HEK293 (cell line): Measurements from ENCODE around the gene HOXA10.

Source experiments
- CTCF ChIA-PET: fragments of 350-600 bp; formaldehyde crosslinking; extraction: SDS; loops from one replicate; lab custom pipeline; 2021; ENCODE audit warnings: antibody characterized with exemption; lab: Yijun Ruan, JAX
- POLR2A ChIA-PET: fragments of 300-600 bp; formaldehyde crosslinking; extraction: SDS; loops from one replicate; lab custom pipeline; 2020; ENCODE audit warnings: antibody characterized with exemption, inconsistent platforms; lab: Yijun Ruan, JAX
- H3K27ac ChIP-seq: fragments of 200-500 bp; sonication (Bioruptor generic); 2 replicates; pipeline ENCODE4 v1.5.1; 2014; ENCODE audit warnings: low read depth, low read length, control low read depth, inconsistent platforms; ENCODE audit errors: extremely low read depth
- H3K36me3 ChIP-seq, 2 experiments: fragments of 200-500 bp in 1 of 2; sonication (Bioruptor generic) in 1 of 2; 1 replicate in 1 of 2; 2 replicates in 1 of 2; pipeline ENCODE4 v1.5.1; 2014 to 2017; ENCODE audit warnings: inconsistent platforms in 2 of 2, low read length in 2 of 2; ENCODE audit not compliant: control insufficient read depth in 2 of 2, insufficient read depth in 1 of 2
- H3K4me1 ChIP-seq: fragments of 200-500 bp; sonication (Bioruptor generic); 2 replicates; pipeline ENCODE4 v1.5.1; 2014; ENCODE audit warnings: mild to moderate bottlenecking, low read length, inconsistent platforms; ENCODE audit not compliant: control insufficient read depth, insufficient read depth
- H3K4me3 ChIP-seq: 2 replicates; pipeline ENCODE4 v1.5.1; 2011; ENCODE audit warnings: low read depth, mild to moderate bottlenecking, control low read depth, low read length, moderate library complexity
- H3K9me3 ChIP-seq: fragments of 200-500 bp; sonication (Bioruptor generic); 2 replicates; pipeline ENCODE4 v1.5.1; 2014; ENCODE audit warnings: low read depth, low read length, inconsistent platforms; ENCODE audit not compliant: control insufficient read depth, insufficient read depth
- FEZF1 ChIP-seq: fragments of 450-650 bp; formaldehyde crosslinking; IDR thresholded peaks from 2 replicates; pipeline ENCODE4 v1.5.1; 2016; ENCODE audit warnings: missing biosample characterization, missing genetic modification characterization
- IKZF3 ChIP-seq: fragments of 450-650 bp; IDR thresholded peaks from 2 replicates; pipeline ENCODE4 v1.5.0; 2018; ENCODE audit warnings: missing biosample characterization, mild to moderate bottlenecking, missing genetic modification characterization, moderate library complexity
- PRDM6 ChIP-seq: fragments of 450-650 bp; formaldehyde crosslinking; IDR thresholded peaks from 2 replicates; pipeline ENCODE4 v1.5.1; 2017; ENCODE audit warnings: missing biosample characterization, missing genetic modification characterization
- TSHZ1 ChIP-seq: fragments of 450-650 bp; formaldehyde crosslinking; IDR thresholded peaks from 2 replicates; pipeline ENCODE4 v1.5.1; 2016; ENCODE audit warnings: missing biosample characterization, missing genetic modification characterization, borderline replicate concordance
- ZBTB1 ChIP-seq: fragments of 450-650 bp; formaldehyde crosslinking; IDR thresholded peaks from 2 replicates; pipeline ENCODE4 v1.5.1; 2016; ENCODE audit warnings: missing biosample characterization, missing genetic modification characterization
- ZBTB17 ChIP-seq: fragments of 450-650 bp; formaldehyde crosslinking; IDR thresholded peaks from 2 replicates; pipeline ENCODE4 v1.5.1; 2016; ENCODE audit warnings: missing biosample characterization, missing genetic modification characterization
- ZBTB48 ChIP-seq: fragments of 450-650 bp; formaldehyde crosslinking; IDR thresholded peaks from 2 replicates; pipeline ENCODE4 v1.5.1; 2016; ENCODE audit warnings: missing biosample characterization, missing genetic modification characterization
- ZNF184 ChIP-seq: fragments of 450-650 bp; IDR thresholded peaks from 2 replicates; pipeline ENCODE4 v1.5.1; 2018; ENCODE audit warnings: missing biosample characterization, mild to moderate bottlenecking, missing genetic modification characterization
- ZNF19 ChIP-seq: fragments of 450-650 bp; formaldehyde crosslinking; IDR thresholded peaks from 2 replicates; pipeline ENCODE4; 2016; ENCODE audit warnings: missing biosample characterization, missing genetic modification characterization, low read depth
- ZNF366 ChIP-seq: fragments of 450-650 bp; formaldehyde crosslinking; conservative IDR thresholded peaks from 2 replicates; pipeline ENCODE4 v1.5.1; 2016; ENCODE audit warnings: missing biosample characterization, missing genetic modification characterization
- ZNF596 ChIP-seq: fragments of 450-650 bp; IDR thresholded peaks from 2 replicates; pipeline ENCODE4 v1.5.0; 2018; ENCODE audit warnings: missing biosample characterization, mild to moderate bottlenecking, missing genetic modification characterization, moderate library complexity
- ZNF621 ChIP-seq: fragments of 450-650 bp; formaldehyde crosslinking; IDR thresholded peaks from 2 replicates; pipeline ENCODE4 v1.5.1; 2017; ENCODE audit warnings: missing biosample characterization, missing genetic modification characterization
- ZNF645 ChIP-seq: fragments of 450-650 bp; formaldehyde crosslinking; IDR thresholded peaks from 2 replicates; pipeline ENCODE4; 2016; ENCODE audit warnings: missing biosample characterization, missing genetic modification characterization
- ZNF777 ChIP-seq: fragments of 450-650 bp; formaldehyde crosslinking; IDR thresholded peaks from 2 replicates; pipeline ENCODE4 v1.5.1; 2017; ENCODE audit warnings: missing biosample characterization, missing genetic modification characterization, borderline replicate concordance
- ZNF837 ChIP-seq: fragments of 450-650 bp; formaldehyde crosslinking; IDR thresholded peaks from 2 replicates; pipeline ENCODE4 v1.5.1; 2016; ENCODE audit warnings: missing biosample characterization, missing genetic modification characterization
- ZNF843 ChIP-seq: fragments of 450-650 bp; formaldehyde crosslinking; IDR thresholded peaks from 2 replicates; pipeline ENCODE4 v1.5.1; 2016; ENCODE audit warnings: missing biosample characterization, missing genetic modification characterization

Gene HOXA10

GRCh38 chr7:27132214-27132613, 41.9 kb downstream of the HOXA10 start:
- Histone ChIP-seq H3K4me3 (no peak overlapping the region), H3K4me1 (peaks cover 76% of the 10 kb centered on the region), H3K9me3 (no peaks in the 10 kb centered on the region), H3K36me3 (peaks cover 5 to 12% of the 10 kb centered on the region in 2 experiments; a peak in 1 of 3 replicates), H3K27ac (peak overlapping the region; percentile 8; the same call in 1 of the 2 replicates)
- CTCF ChIA-PET, result interaction anchor here (0.6 to 2.7 kb wide), 9 partner anchors 9 to 348 kb away, joined by 3 to 12 read pairs (median 5); partner anchors contain the start of genes HOXA1 and HOXA5
- POLR2A ChIA-PET, result interaction anchor here (0.6 to 2.2 kb wide), 5 partner anchors 18 to 860 kb away, joined by 3 to 29 read pairs (median 6); partner anchors contain the start of gene HOXA1
- no peak for TF ChIP-seq ZNF645 (tag by site-specific recombination)
- no peak for TF ChIP-seq ZNF184 (tag by site-specific recombination)
- peak; percentile 55; the same call in 1 of the 2 replicates for TF ChIP-seq FEZF1 (tag by site-specific recombination)
- no peak for TF ChIP-seq ZNF843 (tag by site-specific recombination)
- no peak for TF ChIP-seq TSHZ1 (tag by site-specific recombination)
- TF ChIP-seq ZNF621 (tag by site-specific recombination), result no peak
- no peak for TF ChIP-seq ZNF837 (tag by site-specific recombination)
- no peak for TF ChIP-seq ZBTB48
- TF ChIP-seq IKZF3, result no peak
- TF ChIP-seq PRDM6 (tag by site-specific recombination), result peak; percentile 79
- TF ChIP-seq ZNF777, result no peak
- no peak for TF ChIP-seq ZBTB1 (tag by site-specific recombination)
- no peak for TF ChIP-seq ZNF19 (tag by site-specific recombination)
- TF ChIP-seq, all 188 proteins: peak for 2

GRCh38 chr7:27131390-27131819, 42.7 kb downstream of the HOXA10 start:
- Histone ChIP-seq H3K4me1 (peaks cover 77% of the 10 kb centered on the region), H3K9me3 (no peaks in the 10 kb centered on the region), H3K27ac (peak overlapping the region; percentile 100), H3K36me3 (peaks cover 5 to 12% of the 10 kb centered on the region in 2 experiments; a peak in 1 of 3 replicates), H3K4me3 (peak overlapping the region; percentile 45)
- TF ChIP-seq ZNF366 (peak; percentile 64; the same call in 1 of the 2 replicates), ZBTB17 (tag by site-specific recombination) (peak; percentile 68), ZNF596 (tag by site-specific recombination) (no peak), PRDM6 (tag by site-specific recombination) (peak; percentile 68)
- CTCF ChIA-PET, result interaction anchor here (0.8 to 2.7 kb wide), 10 partner anchors 9 to 279 kb away, joined by 3 to 12 read pairs (median 6); partner anchors contain the start of genes HOXA1 and HOXA5
- POLR2A ChIA-PET, result interaction anchor here (0.6 to 2.2 kb wide), 13 partner anchors 12 to 859 kb away, joined by 3 to 29 read pairs (median 5); partner anchors contain the start of genes HOXA1, HOXA5, HOXA7 and SKAP2
